ENCODE measurements around the gene SLC28A1.
"Not testable (repeated sequence)": the region's sequence is repeated elsewhere in the genome, so short reads cannot be mapped to it uniquely, and the experiment has no call there.

Gene SLC28A1

DNA sequence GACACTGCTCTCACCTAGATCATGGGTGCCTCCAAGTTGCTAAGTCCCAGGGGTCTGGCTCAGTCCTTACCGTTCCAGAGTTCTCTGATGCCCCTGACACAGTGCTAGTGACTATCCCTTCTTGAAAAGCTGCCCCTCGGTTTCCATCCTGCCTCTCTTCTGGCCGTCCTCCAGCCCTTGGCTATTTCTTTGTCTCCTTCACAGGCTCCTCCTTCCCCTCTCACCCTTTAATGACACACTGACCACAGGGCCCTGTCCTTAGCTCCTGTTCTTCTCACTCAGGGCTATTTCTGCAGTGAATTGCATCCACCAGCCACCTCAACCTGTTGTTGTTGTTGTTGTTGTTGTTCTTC lies 31.1 kb downstream of the SLC28A1 start:
- Histone ChIP-seq H3K4me1 (ENCODE audit: insufficient read depth, low read length) (no peaks in the 10 kb centered on the region), H3K27ac (ENCODE audit: low read length) (no peak overlapping the region), H3K9ac (ENCODE audit: low read depth, low read length) (no peak overlapping the region), H3K27me3 (ENCODE audit: insufficient read depth, low read length) (no peaks in the 10 kb centered on the region), H3K9me3 (ENCODE audit: insufficient read depth, low read depth, low read length) (no peaks in the 10 kb centered on the region), H3K36me3 (ENCODE audit: insufficient read depth, low read depth, low read length) (no peaks in the 10 kb centered on the region), H3K4me3 (ENCODE audit: low read length) (no peak overlapping the region)

DNA sequence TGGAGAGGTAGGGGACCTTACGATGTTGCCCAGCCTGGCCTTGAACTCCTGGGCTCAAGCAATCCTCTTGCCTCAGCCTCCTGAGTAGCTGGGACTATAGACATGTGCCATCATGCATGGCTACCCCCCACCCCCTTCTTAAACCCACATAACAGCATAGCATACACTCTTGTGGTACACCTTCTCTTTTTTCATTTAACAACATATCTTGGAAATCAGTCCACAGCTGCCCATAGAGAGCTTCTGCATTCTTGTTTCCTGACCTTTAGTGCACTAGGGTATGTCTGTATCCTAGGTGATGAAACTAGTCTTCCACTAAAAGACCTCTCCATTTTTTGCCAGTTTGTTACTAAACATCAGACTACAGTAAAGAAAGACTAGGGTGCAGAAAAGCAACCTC lies 33.0 kb downstream of the SLC28A1 start:
- Histone ChIP-seq H3K4me3 (ENCODE audit: low read length) (no peak overlapping the region), H3K9ac (ENCODE audit: low read depth, low read length) (no peak overlapping the region), H3K27me3 (ENCODE audit: insufficient read depth, low read length) (no peaks in the 10 kb centered on the region), H3K9me3 (ENCODE audit: insufficient read depth, low read depth, low read length) (no peaks in the 10 kb centered on the region), H3K27ac (ENCODE audit: low read length) (no peak overlapping the region), H3K4me1 (ENCODE audit: insufficient read depth, low read length) (no peaks in the 10 kb centered on the region), H3K36me3 (ENCODE audit: insufficient read depth, low read depth, low read length) (no peaks in the 10 kb centered on the region)

- no peaks in the 10 kb centered on the region for H3K4me1 ChIP-seq (ENCODE audit: insufficient read depth, low read length)
Measured at GRCh38 chr15:84919106-84919667, 34.7 kb downstream of the SLC28A1 start.

DNA sequence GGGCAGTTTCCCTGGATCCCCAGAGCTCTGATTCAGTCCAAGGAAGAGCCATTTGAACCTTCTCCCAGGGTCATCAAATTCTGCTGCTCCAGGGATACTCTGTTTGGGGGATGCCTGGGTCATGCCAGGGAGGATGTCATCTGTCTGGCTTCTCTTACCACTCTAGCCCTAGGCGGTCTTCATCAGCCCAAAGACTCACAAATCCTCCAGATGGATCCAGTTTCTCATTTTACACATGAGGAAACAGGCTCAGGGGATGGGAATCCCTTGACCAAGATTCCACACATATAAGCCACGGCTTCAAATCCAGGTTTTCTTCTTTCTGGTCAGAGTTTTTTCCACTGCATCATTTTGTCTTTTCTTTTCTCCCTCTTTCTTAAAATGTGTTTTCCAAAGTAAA lies 36.7 kb downstream of the SLC28A1 start:
- Histone ChIP-seq H3K4me3 (ENCODE audit: low read length) (no peak overlapping the region), H3K27me3 (ENCODE audit: insufficient read depth, low read length) (no peaks in the 10 kb centered on the region), H3K36me3 (ENCODE audit: insufficient read depth, low read depth, low read length) (no peaks in the 10 kb centered on the region), H3K9ac (ENCODE audit: low read depth, low read length) (no peak overlapping the region), H3K4me1 (ENCODE audit: insufficient read depth, low read length) (no peaks in the 10 kb centered on the region), H3K9me3 (ENCODE audit: insufficient read depth, low read depth, low read length) (no peaks in the 10 kb centered on the region), H3K27ac (ENCODE audit: low read length) (no peak overlapping the region)

More at GRCh38 chr15:84919106-84919667, 34.7 kb downstream of the SLC28A1 start:
- Histone ChIP-seq H3K27me3 (ENCODE audit: insufficient read depth, low read length) (no peaks in the 10 kb centered on the region), H3K9ac (ENCODE audit: low read depth, low read length) (no peak overlapping the region), H3K4me3 (ENCODE audit: low read length) (no peak overlapping the region), H3K9me3 (ENCODE audit: insufficient read depth, low read depth, low read length) (no peaks in the 10 kb centered on the region), H3K36me3 (ENCODE audit: insufficient read depth, low read depth, low read length) (no peaks in the 10 kb centered on the region), H3K27ac (ENCODE audit: low read length) (no peak overlapping the region)

GRCh38 chr15:84922530-84922929 lies 38.1 kb downstream of the SLC28A1 start:
- Histone ChIP-seq H3K4me1 (ENCODE audit: insufficient read depth, low read length) (no peaks in the 10 kb centered on the region), H3K4me3 (ENCODE audit: low read length) (no peak overlapping the region), H3K9me3 (ENCODE audit: insufficient read depth, low read depth, low read length) (no peaks in the 10 kb centered on the region), H3K9ac (ENCODE audit: low read depth, low read length) (no peak overlapping the region), H3K27me3 (ENCODE audit: insufficient read depth, low read length) (no peaks in the 10 kb centered on the region), H3K36me3 (ENCODE audit: insufficient read depth, low read depth, low read length) (no peaks in the 10 kb centered on the region), H3K27ac (ENCODE audit: low read length) (no peak overlapping the region)

- Histone ChIP-seq H3K4me3 (ENCODE audit: low read length) (no peak overlapping the region), H3K27ac (ENCODE audit: low read length) (no peak overlapping the region), H3K9ac (ENCODE audit: low read depth, low read length) (no peak overlapping the region), H3K36me3 (ENCODE audit: insufficient read depth, low read depth, low read length) (no peaks in the 10 kb centered on the region), H3K27me3 (ENCODE audit: insufficient read depth, low read length) (no peaks in the 10 kb centered on the region), H3K4me1 (ENCODE audit: insufficient read depth, low read length) (0 out of 2 replicates have a peak, but pooled peaks cover 3% of the 10 kb centered on the region), H3K9me3 (ENCODE audit: insufficient read depth, low read depth, low read length) (no peaks in the 10 kb centered on the region)
Measured at GRCh38 chr15:84924077-84924731, 39.7 kb downstream of the SLC28A1 start.

DNA sequence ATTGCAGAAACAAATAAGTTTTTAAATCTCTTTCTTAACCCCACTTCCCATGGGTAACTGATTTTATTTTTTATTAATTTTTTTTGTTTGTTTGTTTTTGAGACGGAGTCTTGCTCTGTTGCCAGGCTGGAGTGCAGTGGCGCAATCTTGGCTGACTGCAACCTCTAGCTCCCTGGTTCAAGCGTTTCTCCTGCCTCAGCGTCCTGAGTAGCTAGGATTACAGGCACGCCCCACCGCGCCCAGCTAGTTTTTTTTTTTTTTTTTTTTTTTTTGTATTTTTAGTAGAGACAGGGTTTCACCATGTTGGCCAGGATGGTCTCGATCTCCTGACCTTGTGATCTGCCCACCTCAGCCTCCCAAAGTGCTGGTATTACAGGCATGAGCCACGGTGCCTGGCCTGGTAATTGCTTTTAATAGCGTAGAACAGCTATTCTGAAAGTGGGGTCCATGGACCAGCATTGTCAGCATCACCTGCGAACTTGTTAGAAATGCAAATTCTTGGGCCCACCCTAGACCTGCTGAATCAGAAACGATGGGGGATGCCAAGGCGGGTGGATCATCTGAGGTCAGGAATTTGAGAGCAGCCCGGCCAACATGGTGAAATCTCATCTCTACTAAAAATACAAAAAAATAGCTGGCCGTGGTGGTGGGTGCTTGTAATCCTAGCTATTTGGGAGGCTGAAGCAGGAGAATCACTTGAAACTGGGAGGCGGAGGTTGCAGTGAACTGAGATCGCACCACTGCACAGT lies 40.5 kb downstream of the SLC28A1 start:
- H3K27ac ChIP-seq (ENCODE audit: low read length); H3K9ac ChIP-seq (ENCODE audit: low read depth, low read length); H3K27me3 ChIP-seq (ENCODE audit: insufficient read depth, low read length); H3K36me3 ChIP-seq (ENCODE audit: insufficient read depth, low read depth, low read length); H3K4me3 ChIP-seq (ENCODE audit: low read length); H3K4me1 ChIP-seq (ENCODE audit: insufficient read depth, low read length); H3K9me3 ChIP-seq (ENCODE audit: insufficient read depth, low read depth, low read length): not testable (repeated sequence)

DNA sequence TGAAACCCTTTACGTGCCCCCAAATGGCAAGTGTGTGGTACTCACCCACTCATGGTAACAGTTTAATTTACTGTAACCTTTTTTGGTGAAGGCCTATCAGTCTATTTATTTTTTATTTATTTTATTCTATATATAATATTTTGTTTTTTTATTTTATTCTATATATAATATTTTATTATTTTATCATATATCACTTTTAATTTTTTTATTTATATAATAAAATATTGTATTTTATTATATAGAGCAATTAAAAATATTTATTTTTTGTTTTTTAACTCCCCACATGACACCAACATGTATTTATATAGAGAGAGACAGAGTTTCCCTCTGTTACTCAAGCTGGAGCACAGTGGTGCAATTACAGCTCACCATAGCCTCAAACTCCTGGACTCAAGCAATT lies 41.4 kb downstream of the SLC28A1 start:
- H3K27me3 ChIP-seq (ENCODE audit: insufficient read depth, low read length): no peaks in the 10 kb centered on the region
- no peaks in the 10 kb centered on the region for H3K36me3 ChIP-seq (ENCODE audit: insufficient read depth, low read depth, low read length)
- H3K9me3 ChIP-seq (ENCODE audit: insufficient read depth, low read depth, low read length): no peaks in the 10 kb centered on the region
- 0 out of 2 replicates have a peak, but pooled peaks cover 3% of the 10 kb centered on the region for H3K4me1 ChIP-seq (ENCODE audit: insufficient read depth, low read length)
- no peak overlapping the region for H3K9ac ChIP-seq (ENCODE audit: low read depth, low read length)
- no peak overlapping the region for H3K27ac ChIP-seq (ENCODE audit: low read length)
- H3K4me3 ChIP-seq (ENCODE audit: low read length): no peak overlapping the region

DNA sequence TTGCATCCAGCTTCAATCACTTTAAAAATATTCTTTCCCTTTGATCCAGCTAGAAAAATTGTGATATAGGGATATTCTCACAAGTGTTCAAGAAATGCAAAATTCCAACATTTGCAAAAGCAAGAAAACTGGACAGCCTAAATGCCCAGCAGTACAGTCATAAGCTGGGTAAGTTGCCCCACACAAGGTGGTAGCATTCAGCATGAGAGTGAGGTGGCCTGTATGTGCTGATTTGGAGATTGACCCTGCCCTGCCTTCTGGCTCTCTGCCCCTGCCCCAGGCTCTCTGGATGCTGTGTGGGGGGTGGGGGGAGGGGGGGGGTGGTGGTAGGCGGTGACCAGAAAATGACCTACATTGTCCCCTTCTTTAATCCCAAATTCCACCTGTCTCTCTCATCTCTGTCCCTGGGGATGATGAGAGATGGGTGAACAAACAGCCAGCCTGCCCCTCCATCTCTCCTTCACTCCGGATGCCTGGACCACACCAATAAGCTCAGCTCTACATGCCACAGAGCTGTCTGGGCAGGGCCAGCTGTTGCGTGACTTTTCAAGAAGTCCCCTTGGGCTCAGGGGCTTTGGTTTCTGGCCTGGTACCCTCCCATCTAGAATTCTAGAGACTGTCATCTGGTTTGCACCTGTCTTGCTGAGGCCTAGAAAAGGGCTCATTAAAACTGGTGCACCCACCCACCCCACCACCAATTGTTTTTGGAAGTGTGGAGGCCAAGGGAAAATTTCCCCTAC lies 42.2 kb downstream of the SLC28A1 start:
- H3K36me3 ChIP-seq (ENCODE audit: insufficient read depth, low read depth, low read length): no peaks in the 10 kb centered on the region
- H3K9me3 ChIP-seq (ENCODE audit: insufficient read depth, low read depth, low read length): no peaks in the 10 kb centered on the region
- H3K4me1 ChIP-seq (ENCODE audit: insufficient read depth, low read length): 0 out of 2 replicates have a peak, but pooled peaks cover 3% of the 10 kb centered on the region
- H3K9ac ChIP-seq (ENCODE audit: low read depth, low read length): no peak overlapping the region
- no peaks in the 10 kb centered on the region for H3K27me3 ChIP-seq (ENCODE audit: insufficient read depth, low read length)
- H3K4me3 ChIP-seq (ENCODE audit: low read length): no peak overlapping the region
- no peak overlapping the region for H3K27ac ChIP-seq (ENCODE audit: low read length)

DNA sequence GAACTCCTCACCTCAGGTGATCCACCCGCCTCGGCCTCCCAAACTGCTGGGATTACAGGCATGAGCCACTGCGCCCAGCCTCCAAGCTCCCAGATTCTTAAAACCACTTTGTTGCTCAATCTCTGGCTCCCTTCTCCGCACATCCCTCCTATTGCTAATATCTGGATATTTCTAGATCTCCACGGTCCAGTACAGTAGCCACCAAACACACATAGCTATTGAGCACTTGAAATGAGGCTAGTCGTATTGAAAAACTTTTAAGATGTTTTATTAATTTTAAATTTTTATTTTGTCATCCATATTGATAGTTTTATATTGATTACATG lies 44.3 kb downstream of the SLC28A1 start:
- Histone ChIP-seq H3K9ac (ENCODE audit: low read depth, low read length) (no peak overlapping the region), H3K4me1 (ENCODE audit: insufficient read depth, low read length) (0 out of 2 replicates have a peak, but pooled peaks cover 3% of the 10 kb centered on the region), H3K4me3 (ENCODE audit: low read length) (no peak overlapping the region), H3K27me3 (ENCODE audit: insufficient read depth, low read length) (no peaks in the 10 kb centered on the region), H3K9me3 (ENCODE audit: insufficient read depth, low read depth, low read length) (no peaks in the 10 kb centered on the region), H3K27ac (ENCODE audit: low read length) (no peak overlapping the region), H3K36me3 (ENCODE audit: insufficient read depth, low read depth, low read length) (no peaks in the 10 kb centered on the region)

DNA sequence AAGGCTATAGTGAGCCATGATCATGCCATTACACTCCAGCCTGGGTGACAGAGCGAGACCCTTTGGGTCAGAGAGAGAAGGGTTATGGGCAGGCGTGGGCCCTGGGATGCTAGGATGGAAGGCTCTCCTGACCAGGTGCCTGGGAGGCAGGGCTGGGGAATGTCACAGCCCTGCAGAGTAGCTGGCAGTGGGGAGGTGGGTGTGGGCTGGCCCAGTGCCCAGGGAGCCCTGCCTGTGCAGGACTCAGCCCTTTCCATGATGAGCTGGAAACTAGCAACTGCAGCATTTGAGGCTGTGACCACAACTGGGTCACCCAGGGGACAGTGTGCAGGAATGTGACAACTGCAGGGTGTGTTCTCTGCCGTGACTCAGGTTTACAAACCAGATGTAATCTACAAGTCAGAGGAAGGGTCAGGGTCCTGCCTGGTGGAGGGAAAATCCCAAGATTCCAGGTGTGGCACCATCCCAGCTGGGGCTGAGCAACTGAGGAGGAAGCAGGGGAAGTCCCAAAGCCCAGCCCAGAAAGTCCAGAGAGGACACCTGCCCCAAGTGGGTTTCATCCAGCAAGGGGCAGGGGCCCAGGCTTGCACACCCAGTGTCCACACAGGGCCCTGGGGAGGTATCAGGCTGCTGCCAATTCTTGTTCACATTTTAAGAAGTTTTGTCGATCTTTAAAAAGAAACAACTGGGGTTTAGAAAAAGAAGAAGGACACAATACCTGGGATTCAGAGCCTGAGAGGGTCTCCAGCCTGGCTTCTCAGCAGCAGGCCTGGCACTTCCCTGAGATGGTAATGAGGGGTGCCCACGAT lies 45.5 kb downstream of the SLC28A1 start:
- Histone ChIP-seq H3K4me1 (ENCODE audit: insufficient read depth, low read length) (0 out of 2 replicates have a peak, but pooled peaks cover 3% of the 10 kb centered on the region), H3K27me3 (ENCODE audit: insufficient read depth, low read length) (no peaks in the 10 kb centered on the region), H3K27ac (ENCODE audit: low read length) (no peak overlapping the region), H3K36me3 (ENCODE audit: insufficient read depth, low read depth, low read length) (no peaks in the 10 kb centered on the region), H3K9me3 (ENCODE audit: insufficient read depth, low read depth, low read length) (no peaks in the 10 kb centered on the region), H3K4me3 (ENCODE audit: low read length) (no peak overlapping the region), H3K9ac (ENCODE audit: low read depth, low read length) (no peak overlapping the region)
